Caco-2 (cell line): ENCODE measurements around the gene ID3. TPM values are rescaled to one million over a fixed set of nuclear protein-coding genes. Genes with fewer than 3 reads are reported as not detected.

Source experiments
- BruUV-seq: library from RNA; stranded (reverse); fragments of 400-500 nt; replicated peaks from 2 replicates; lab custom pipeline; 2021; lab: Mats Ljungman, UMichigan
- CTCF ChIA-PET: fragments of 300-600 bp; sonication (Branson Sonifier 250); formaldehyde crosslinking; loops from one replicate; lab custom pipeline; 2022; ENCODE audit warnings: antibody characterized with exemption; lab: Charles Lee
- POLR2A ChIA-PET: fragments of 300-600 bp; sonication (Branson Sonifier 250); formaldehyde crosslinking; loops from one replicate; lab custom pipeline; 2022; ENCODE audit warnings: antibody characterized with exemption; lab: Charles Lee
- DNase-seq, 2 experiments: peaks; one replicate each; pipeline versions ENCODE4 v3.0.0 to v3.0.0-alpha.2; 2020 to 2022
- H3K27me3 ChIP-seq: replicated peaks from 2 replicates; pipeline ENCODE4 v1.6.0; 2011; ENCODE audit warnings: low read length; ENCODE audit not compliant: control insufficient read depth, insufficient read depth
- H3K36me3 ChIP-seq: 2 replicates; pipeline ENCODE4 v1.5.1; 2011; ENCODE audit warnings: low read length; ENCODE audit not compliant: control insufficient read depth, insufficient read depth
- H3K4me1 ChIP-seq: fragments of 250-450 bp; sonication (Bioruptor Pico); 2 replicates; pipeline ENCODE4 v1.5.1; 2020; ENCODE audit warnings: mild to moderate bottlenecking
- H3K4me3 ChIP-seq: 2 replicates; pipeline ENCODE4 v1.5.1; 2011; ENCODE audit warnings: low read depth, mild to moderate bottlenecking, control low read depth, low read length
- H3K9me3 ChIP-seq: fragments of 250-450 bp; sonication (Bioruptor Pico); 2 replicates; pipeline ENCODE4 v1.5.1; 2020; ENCODE audit warnings: mild to moderate bottlenecking, moderate library complexity
- H3K27ac Mint-ChIP-seq: one replicate; pipeline ENCODE4 v1.8.0; 2022; ENCODE audit warnings: mixed read lengths; ENCODE audit not compliant: unreplicated experiment
- H3K27me3 Mint-ChIP-seq: one replicate; pipeline ENCODE4 v1.8.0; 2022; ENCODE audit warnings: mixed read lengths; ENCODE audit not compliant: insufficient read depth, unreplicated experiment
- H3K36me3 Mint-ChIP-seq: one replicate; pipeline ENCODE4 v1.8.0; 2022; ENCODE audit warnings: mild to moderate bottlenecking, mixed read lengths; ENCODE audit not compliant: insufficient read depth, unreplicated experiment
- H3K4me1 Mint-ChIP-seq: one replicate; pipeline ENCODE4 v1.8.0; 2022; ENCODE audit warnings: low read depth, mixed read lengths; ENCODE audit not compliant: unreplicated experiment
- H3K4me3 Mint-ChIP-seq: one replicate; pipeline ENCODE4 v1.8.0; 2022; ENCODE audit warnings: mild to moderate bottlenecking, moderate library complexity, mixed read lengths; ENCODE audit not compliant: unreplicated experiment
- H3K9me3 Mint-ChIP-seq: one replicate; pipeline ENCODE4 v1.8.0; 2022; ENCODE audit warnings: mixed read lengths; ENCODE audit not compliant: unreplicated experiment
- intact Hi-C: fragments of 100-400 bp; cut with micrococcal nuclease; formaldehyde crosslinking; loops from one replicate; pipeline ENCODE4 v1.10.0; 2022; ENCODE audit not compliant: unreplicated experiment
- total RNA-seq: library from RNA; stranded (reverse); gene quantifications from 2 replicates; pipeline ENCODE4 v1.2.3, GENCODE V29; 2022
- TF ChIP-seq, protein P1 (sequence below), 2 experiments: fragments of 200-600 bp in 1 of 2; IDR thresholded peaks; 1 replicate in 1 of 2; 2 replicates in 1 of 2; pipeline versions ENCODE4 v1.5.1 to v1.8.0; 2011 to 2022; ENCODE audit warnings: antibody characterized with exemption in 1 of 2, control low read depth in 1 of 2, inconsistent platforms in 1 of 2, low read depth in 1 of 2, low read length in 1 of 2, mild to moderate bottlenecking in 1 of 2, moderate library complexity in 1 of 2; ENCODE audit not compliant: insufficient read depth in 1 of 2, severe bottlenecking in 1 of 2, unreplicated experiment in 1 of 2

The ID3 gene
- total RNA-seq, 1 experiment from 2014 or later, result 13.7 TPM

DNA sequence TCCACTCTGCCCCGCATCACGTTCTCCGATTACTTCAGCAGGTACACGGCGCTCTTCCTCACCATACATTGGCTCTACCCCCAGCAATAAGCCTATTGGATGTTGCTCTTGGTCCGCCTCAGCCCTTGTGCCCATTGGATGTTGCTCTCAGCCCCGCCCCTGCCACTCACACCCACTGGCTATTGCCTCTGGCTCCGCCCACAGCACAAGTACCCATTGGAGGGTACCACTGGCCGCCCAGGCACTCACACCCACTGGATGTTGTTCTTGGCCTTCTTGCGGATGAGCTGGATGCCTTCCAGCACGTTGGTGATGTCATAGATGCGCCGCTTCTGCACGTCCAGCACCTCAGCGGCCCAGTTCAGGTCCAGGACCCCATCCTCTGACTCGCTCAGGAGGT lies 37.7 kb downstream of the ID3 start:
- no TSS peak for BruUV-seq
- CTCF ChIA-PET, result no interaction called here
- TF ChIP-seq, protein P1, sequence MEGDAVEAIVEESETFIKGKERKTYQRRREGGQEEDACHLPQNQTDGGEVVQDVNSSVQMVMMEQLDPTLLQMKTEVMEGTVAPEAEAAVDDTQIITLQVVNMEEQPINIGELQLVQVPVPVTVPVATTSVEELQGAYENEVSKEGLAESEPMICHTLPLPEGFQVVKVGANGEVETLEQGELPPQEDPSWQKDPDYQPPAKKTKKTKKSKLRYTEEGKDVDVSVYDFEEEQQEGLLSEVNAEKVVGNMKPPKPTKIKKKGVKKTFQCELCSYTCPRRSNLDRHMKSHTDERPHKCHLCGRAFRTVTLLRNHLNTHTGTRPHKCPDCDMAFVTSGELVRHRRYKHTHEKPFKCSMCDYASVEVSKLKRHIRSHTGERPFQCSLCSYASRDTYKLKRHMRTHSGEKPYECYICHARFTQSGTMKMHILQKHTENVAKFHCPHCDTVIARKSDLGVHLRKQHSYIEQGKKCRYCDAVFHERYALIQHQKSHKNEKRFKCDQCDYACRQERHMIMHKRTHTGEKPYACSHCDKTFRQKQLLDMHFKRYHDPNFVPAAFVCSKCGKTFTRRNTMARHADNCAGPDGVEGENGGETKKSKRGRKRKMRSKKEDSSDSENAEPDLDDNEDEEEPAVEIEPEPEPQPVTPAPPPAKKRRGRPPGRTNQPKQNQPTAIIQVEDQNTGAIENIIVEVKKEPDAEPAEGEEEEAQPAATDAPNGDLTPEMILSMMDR (IDR thresholded peaks at IDR 0.05; ENCODE audit: insufficient read depth in 1 of 2, low read depth in 1 of 2, low read length in 1 of 2, severe bottlenecking in 1 of 2, unreplicated experiment in 1 of 2), result no peak
- Mint-ChIP-seq H3K4me3 (no peak overlapping the region), H3K27ac (no peak overlapping the region), H3K27me3 (no peaks in the 10 kb centered on the region), H3K4me1 (no peaks in the 10 kb centered on the region), H3K9me3 (no peaks in the 10 kb centered on the region), H3K36me3 (peaks cover 28% of the 10 kb centered on the region)
- H3K9me3 ChIP-seq, result no peaks in the 10 kb centered on the region
- no peaks in the 10 kb centered on the region; the same call in 1 of the 2 replicates for H3K36me3 ChIP-seq
- intact Hi-C loops, result no loop called here
- no peaks in the 10 kb centered on the region for H3K27me3 ChIP-seq
- no peak overlapping the region for H3K4me3 ChIP-seq
- POLR2A ChIA-PET, result no interaction called here
- H3K4me1 ChIP-seq, result no peaks in the 10 kb centered on the region
- peak; percentile 30 to 46 for DNase-seq

DNA sequence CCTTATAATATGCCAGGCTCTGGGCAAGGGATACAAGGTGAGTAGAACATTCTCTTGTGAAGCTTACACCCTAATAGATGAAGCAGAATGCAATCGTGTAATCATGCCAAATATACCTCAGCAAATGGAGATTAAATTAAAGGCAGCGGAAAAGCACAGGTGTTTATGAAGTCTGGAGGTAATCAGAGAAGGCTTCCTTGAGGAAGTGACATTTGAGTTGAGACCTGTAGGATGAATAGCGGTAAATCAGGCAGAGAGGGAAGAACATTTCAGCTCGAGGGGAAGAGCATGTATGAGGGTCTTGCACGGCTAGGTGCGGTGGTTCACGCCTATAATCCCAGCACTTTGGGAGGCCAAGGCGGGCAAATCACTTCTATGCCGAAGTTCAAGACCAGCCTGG lies 41.7 kb downstream of the ID3 start:
- no peaks in the 10 kb centered on the region for H3K27me3 ChIP-seq
- no peaks in the 10 kb centered on the region for H3K9me3 ChIP-seq
- Mint-ChIP-seq H3K27ac (no peak overlapping the region), H3K4me3 (no peak overlapping the region), H3K9me3 (no peaks in the 10 kb centered on the region), H3K36me3 (peaks cover 35% of the 10 kb centered on the region), H3K27me3 (no peaks in the 10 kb centered on the region), H3K4me1 (no peaks in the 10 kb centered on the region)
- no TSS peak for BruUV-seq
- H3K36me3 ChIP-seq, result 0 out of 2 replicates have a peak, but pooled peaks cover 1% of the 10 kb centered on the region
- POLR2A ChIA-PET, result no interaction called here
- intact Hi-C loops, result no loop called here
- no peak for DNase-seq
- CTCF ChIA-PET, result no interaction called here
- TF ChIP-seq, protein P1 (IDR thresholded peaks at IDR 0.05; ENCODE audit: insufficient read depth in 1 of 2, low read depth in 1 of 2, low read length in 1 of 2, severe bottlenecking in 1 of 2, unreplicated experiment in 1 of 2), result no peak
- H3K4me1 ChIP-seq, result no peaks in the 10 kb centered on the region
- H3K4me3 ChIP-seq, result no peak overlapping the region

DNA sequence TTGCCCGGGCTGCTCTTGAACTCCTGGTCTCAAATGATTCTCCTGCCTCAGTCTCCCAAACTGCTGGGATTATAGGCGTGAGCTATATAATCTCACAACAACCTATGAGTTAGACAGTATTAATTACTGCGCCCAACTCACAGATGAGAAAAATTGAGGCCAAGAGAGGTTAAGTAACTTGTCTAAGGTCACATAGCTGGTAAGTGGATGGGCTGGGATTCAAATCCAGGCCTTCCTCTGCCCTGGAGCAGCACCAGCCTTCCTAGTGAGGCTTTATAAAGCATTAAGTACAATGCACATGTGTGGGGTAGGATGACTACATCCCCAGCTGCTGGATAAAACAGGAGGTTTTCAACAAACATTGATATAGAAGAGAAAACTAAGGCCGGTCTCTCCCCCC lies 43.4 kb downstream of the ID3 start:
- Mint-ChIP-seq H3K27me3 (no peaks in the 10 kb centered on the region), H3K9me3 (no peaks in the 10 kb centered on the region), H3K36me3 (peaks cover 33% of the 10 kb centered on the region), H3K4me1 (no peaks in the 10 kb centered on the region), H3K4me3 (no peak overlapping the region), H3K27ac (no peak overlapping the region)
- POLR2A ChIA-PET, result no interaction called here
- TF ChIP-seq, protein P1 (IDR thresholded peaks at IDR 0.05; ENCODE audit: insufficient read depth in 1 of 2, low read depth in 1 of 2, low read length in 1 of 2, severe bottlenecking in 1 of 2, unreplicated experiment in 1 of 2), result no peak
- Histone ChIP-seq H3K4me3 (no peak overlapping the region), H3K27me3 (no peaks in the 10 kb centered on the region), H3K4me1 (no peaks in the 10 kb centered on the region), H3K36me3 (0 out of 2 replicates have a peak, but pooled peaks cover 1% of the 10 kb centered on the region), H3K9me3 (no peaks in the 10 kb centered on the region)
- CTCF ChIA-PET, result interaction anchor here (0.7 kb wide), 1 partner anchor 404 kb away, joined by 3 read pairs; no protein-coding TSS in a partner anchor
- BruUV-seq, result no TSS peak
- no peak for DNase-seq
- intact Hi-C loops, result no loop called here
